ENCODE results near the gene TCF7L2. TPM values are rescaled to one million over a fixed set of nuclear protein-coding genes. Genes with fewer than 3 reads are reported as not detected.

Gene TCF7L2
- total RNA-seq, 3 donors from 2014 or later = 0.76 to 1.9 (median 0.90) TPM

GRCh38 chr10:113038183-113038582, 88.1 kb downstream of the TCF7L2 start:
- DNase-seq (no peak), ATAC-seq (no peak)
- Mint-ChIP-seq H3K36me3 (ENCODE audit: insufficient read depth) (no peaks in the 10 kb centered on the region), H3K9me3 (no peaks in the 10 kb centered on the region), H3K4me1 (ENCODE audit: low read depth) (no peaks in the 10 kb centered on the region), H3K4me3 (no peak overlapping the region), H3K27me3 (ENCODE audit: low read depth) (no peaks in the 10 kb centered on the region)

- no peaks in the 10 kb centered on the region for H3K4me1 Mint-ChIP-seq (ENCODE audit: low read depth)
- H3K4me3 Mint-ChIP-seq = no peak overlapping the region
- H3K9me3 Mint-ChIP-seq = no peaks in the 10 kb centered on the region
- no peak for ATAC-seq
- H3K36me3 Mint-ChIP-seq (ENCODE audit: insufficient read depth) = no peaks in the 10 kb centered on the region
- no peaks in the 10 kb centered on the region for H3K27me3 Mint-ChIP-seq (ENCODE audit: low read depth)
- no peak for DNase-seq
Measured at GRCh38 chr10:113038985-113039384, 88.9 kb downstream of the TCF7L2 start.

DNA sequence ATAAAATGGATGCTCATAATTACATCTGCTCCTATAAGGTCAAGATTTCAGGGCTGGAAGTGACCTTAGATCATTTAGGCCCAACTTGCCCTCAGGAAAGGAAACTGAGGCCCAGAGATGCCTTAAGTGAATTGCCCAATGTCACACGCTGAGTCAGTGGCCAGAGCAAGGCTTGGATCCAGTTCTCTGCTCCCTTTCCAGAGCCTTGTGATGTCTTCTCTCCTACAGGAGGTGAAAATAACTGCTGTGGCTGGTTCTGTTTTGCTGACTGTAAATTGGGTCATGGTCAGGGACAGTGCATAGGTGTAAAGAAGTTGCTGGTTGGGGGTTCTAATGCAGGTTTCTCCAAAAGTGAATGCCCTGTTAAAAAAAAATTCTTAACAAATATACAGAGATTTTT, 91.3 kb downstream of the TCF7L2 start:
- DNase-seq = no peak
- H3K4me3 Mint-ChIP-seq = no peak overlapping the region
- no peaks in the 10 kb centered on the region for H3K36me3 Mint-ChIP-seq (ENCODE audit: insufficient read depth)
- H3K9me3 Mint-ChIP-seq = no peaks in the 10 kb centered on the region
- no peaks in the 10 kb centered on the region for H3K4me1 Mint-ChIP-seq (ENCODE audit: low read depth)
- ATAC-seq = no peak
- H3K27me3 Mint-ChIP-seq (ENCODE audit: low read depth) = no peaks in the 10 kb centered on the region

GRCh38 chr10:113041841-113042750, 92.0 kb downstream of the TCF7L2 start:
- DNase-seq (no peak), ATAC-seq (no peak)
- H3K4me1 Mint-ChIP-seq (ENCODE audit: low read depth) = no peaks in the 10 kb centered on the region
- no peaks in the 10 kb centered on the region for H3K36me3 Mint-ChIP-seq (ENCODE audit: insufficient read depth)
- no peak overlapping the region for H3K4me3 Mint-ChIP-seq
- H3K9me3 Mint-ChIP-seq = no peaks in the 10 kb centered on the region
- H3K27me3 Mint-ChIP-seq (ENCODE audit: low read depth) = no peaks in the 10 kb centered on the region

GRCh38 chr10:113042868-113043267, 92.8 kb downstream of the TCF7L2 start:
- DNase-seq (no peak), ATAC-seq (no peak)
- H3K9me3 Mint-ChIP-seq = no peaks in the 10 kb centered on the region
- no peaks in the 10 kb centered on the region for H3K4me1 Mint-ChIP-seq (ENCODE audit: low read depth)
- no peak overlapping the region for H3K4me3 Mint-ChIP-seq
- no peaks in the 10 kb centered on the region for H3K36me3 Mint-ChIP-seq (ENCODE audit: insufficient read depth)
- H3K27me3 Mint-ChIP-seq (ENCODE audit: low read depth) = peaks cover 3% of the 10 kb centered on the region

GRCh38 chr10:113044016-113044755, 94.1 kb downstream of the TCF7L2 start:
- Mint-ChIP-seq H3K36me3 (ENCODE audit: insufficient read depth) (peaks cover under 1% of the 10 kb centered on the region), H3K9me3 (no peaks in the 10 kb centered on the region), H3K4me1 (ENCODE audit: low read depth) (no peaks in the 10 kb centered on the region), H3K27me3 (ENCODE audit: low read depth) (peaks cover 5% of the 10 kb centered on the region), H3K4me3 (no peak overlapping the region)
- ATAC-seq (no peak), DNase-seq (no peak)

DNA sequence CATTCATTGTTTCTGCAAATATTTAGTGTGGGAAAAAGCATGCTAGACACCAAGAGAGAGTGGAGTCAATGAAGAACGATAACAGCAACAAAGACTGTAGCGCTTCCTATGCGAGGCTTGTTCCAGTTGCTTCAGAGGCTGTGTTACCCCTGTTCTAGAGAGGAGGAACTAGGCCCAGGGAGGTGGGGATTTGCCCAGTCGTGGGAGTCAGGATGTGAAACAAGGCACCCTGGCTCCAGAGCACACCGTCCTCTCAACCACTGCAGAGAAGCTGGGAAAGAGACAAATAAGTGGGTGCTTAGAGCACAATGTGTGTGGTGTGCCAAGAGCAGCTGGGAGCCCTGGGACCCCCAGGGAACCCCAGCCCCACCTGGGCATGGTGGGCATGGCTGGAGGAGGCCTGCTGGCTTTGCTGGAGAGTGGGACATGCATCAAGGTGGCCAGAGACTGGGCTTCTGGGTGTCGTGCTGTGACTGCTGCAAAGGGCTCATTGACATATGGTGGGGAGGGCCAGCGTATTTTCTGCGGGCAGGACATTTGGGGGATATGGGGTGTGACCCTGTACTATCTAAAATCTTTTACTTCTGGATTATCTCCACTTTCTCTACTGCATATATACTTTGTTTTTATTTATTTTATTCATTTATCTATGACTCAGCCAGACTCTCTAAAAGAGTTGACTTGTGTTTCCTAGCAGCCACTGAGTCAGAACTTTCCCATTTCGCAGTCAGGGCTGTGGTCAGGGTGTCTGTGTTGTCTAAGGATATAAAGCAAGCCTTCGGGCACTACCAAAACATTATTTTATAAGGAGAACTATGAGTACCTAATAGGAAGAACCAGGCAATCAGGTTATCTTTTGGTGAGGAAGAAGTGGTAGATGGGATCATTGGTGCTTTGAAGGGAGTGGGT, 95.4 kb downstream of the TCF7L2 start:
- Mint-ChIP-seq H3K9me3 (no peaks in the 10 kb centered on the region), H3K27me3 (ENCODE audit: low read depth) (peaks cover 8% of the 10 kb centered on the region), H3K36me3 (ENCODE audit: insufficient read depth) (peaks cover 3% of the 10 kb centered on the region), H3K4me3 (no peak overlapping the region), H3K4me1 (ENCODE audit: low read depth) (peaks cover 8% of the 10 kb centered on the region)
- no peak for ATAC-seq
- DNase-seq = no peak

- peaks cover 3% of the 10 kb centered on the region for H3K36me3 Mint-ChIP-seq (ENCODE audit: insufficient read depth)
- H3K4me3 Mint-ChIP-seq = no peak overlapping the region
- DNase-seq = no peak
- H3K4me1 Mint-ChIP-seq (ENCODE audit: low read depth) = peaks cover 22% of the 10 kb centered on the region
- no peak for ATAC-seq
- H3K9me3 Mint-ChIP-seq = no peaks in the 10 kb centered on the region
- H3K27me3 Mint-ChIP-seq (ENCODE audit: low read depth) = peaks cover 11% of the 10 kb centered on the region
Measured at GRCh38 chr10:113047151-113047550, 97.1 kb downstream of the TCF7L2 start.

DNA sequence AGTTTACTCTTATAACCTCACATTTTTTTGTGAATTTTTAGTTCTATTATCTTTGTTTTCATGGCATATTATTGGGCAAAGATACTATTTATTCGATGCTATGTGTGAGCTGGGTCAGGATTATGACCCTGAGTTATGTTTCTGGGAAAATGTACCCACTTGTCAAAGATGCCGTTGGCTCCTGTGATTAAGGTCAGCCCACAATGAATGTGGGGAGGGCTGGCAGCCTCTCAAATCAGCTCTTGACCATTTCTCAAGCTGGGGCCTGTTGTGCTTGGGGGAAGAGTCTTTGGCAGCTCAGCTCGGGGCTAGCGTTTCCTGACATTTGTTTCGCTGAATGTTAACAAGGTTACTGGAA, 97.5 kb downstream of the TCF7L2 start:
- no peaks in the 10 kb centered on the region for H3K9me3 Mint-ChIP-seq
- H3K4me3 Mint-ChIP-seq = no peak overlapping the region
- peaks cover 22% of the 10 kb centered on the region for H3K4me1 Mint-ChIP-seq (ENCODE audit: low read depth)
- H3K36me3 Mint-ChIP-seq (ENCODE audit: insufficient read depth) = peaks cover 3% of the 10 kb centered on the region
- DNase-seq (no peak), ATAC-seq (no peak)
- peaks cover 11% of the 10 kb centered on the region for H3K27me3 Mint-ChIP-seq (ENCODE audit: low read depth)

DNA sequence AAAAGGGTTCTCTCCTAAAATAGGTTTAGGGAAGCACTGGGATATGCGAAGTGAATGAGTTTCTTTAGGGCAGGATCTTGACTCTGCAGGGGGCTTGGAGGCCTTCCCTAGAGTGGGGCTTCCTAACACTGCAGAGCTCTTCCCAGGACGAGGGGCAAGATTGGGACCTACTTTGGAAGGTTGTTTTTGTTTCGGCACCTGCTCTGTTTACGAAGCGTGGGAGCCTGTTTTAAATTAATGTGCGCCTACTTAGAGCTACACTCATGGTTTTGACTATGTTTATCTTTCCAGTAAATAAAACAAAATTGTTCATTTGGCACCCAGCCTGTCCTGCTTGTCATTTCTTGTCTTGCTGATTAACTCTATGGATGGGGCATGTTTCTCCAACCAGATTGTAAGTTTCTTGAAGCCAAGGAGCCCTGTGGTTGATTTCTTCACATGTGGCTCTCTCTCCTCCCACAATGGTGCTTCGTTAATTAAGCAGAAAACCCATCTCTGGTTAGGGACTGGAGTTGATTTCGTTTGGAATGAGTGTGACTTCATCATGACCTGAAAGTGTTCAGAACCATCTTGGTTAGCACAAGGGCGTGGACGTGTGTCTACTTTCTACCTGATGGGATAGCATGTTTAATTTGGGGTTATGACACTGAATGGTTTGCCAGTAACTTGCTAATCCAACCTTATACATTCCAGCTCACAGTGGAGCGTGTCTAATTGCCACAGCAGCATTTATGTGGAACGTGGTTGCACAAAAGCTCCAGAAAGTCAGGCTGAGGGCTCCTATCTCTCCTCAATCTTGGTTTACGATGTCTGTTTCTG, 98.1 kb downstream of the TCF7L2 start:
- Mint-ChIP-seq H3K4me1 (ENCODE audit: low read depth) (peaks cover 22% of the 10 kb centered on the region), H3K9me3 (no peaks in the 10 kb centered on the region), H3K36me3 (ENCODE audit: insufficient read depth) (peaks cover 3% of the 10 kb centered on the region), H3K4me3 (no peak overlapping the region), H3K27me3 (ENCODE audit: low read depth) (peaks cover 11% of the 10 kb centered on the region)
- ATAC-seq = no peak
- DNase-seq = no peak

DNA sequence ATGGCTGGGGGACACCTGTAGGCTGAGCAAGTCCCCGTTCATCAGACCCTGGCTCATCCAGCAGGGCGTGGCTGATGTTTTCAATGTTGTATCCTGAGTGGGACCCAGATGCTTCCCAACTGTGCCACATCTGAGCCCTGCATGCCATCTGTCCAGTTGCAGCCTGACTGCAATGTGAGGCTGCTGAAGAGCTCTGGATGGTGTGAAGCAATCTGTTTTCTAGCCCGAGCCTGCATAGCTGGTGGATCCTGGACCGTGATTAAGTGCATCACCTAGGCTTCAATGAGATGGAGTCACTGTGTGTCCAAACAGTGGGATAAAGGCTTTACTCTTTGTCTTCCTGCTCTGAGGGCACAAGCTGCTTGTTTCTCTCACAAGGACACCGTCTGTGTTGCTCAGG, 99.8 kb downstream of the TCF7L2 start:
- Mint-ChIP-seq H3K4me3 (no peak overlapping the region), H3K36me3 (ENCODE audit: insufficient read depth) (peaks cover 3% of the 10 kb centered on the region), H3K9me3 (no peaks in the 10 kb centered on the region), H3K27me3 (ENCODE audit: low read depth) (peaks cover 11% of the 10 kb centered on the region), H3K4me1 (ENCODE audit: low read depth) (peaks cover 22% of the 10 kb centered on the region)
- ATAC-seq = no peak
- DNase-seq = no peak

- no peak overlapping the region for H3K4me3 Mint-ChIP-seq
- no peaks in the 10 kb centered on the region for H3K9me3 Mint-ChIP-seq
- no peak for ATAC-seq
- H3K36me3 Mint-ChIP-seq (ENCODE audit: insufficient read depth) = peaks cover 3% of the 10 kb centered on the region
- H3K27me3 Mint-ChIP-seq (ENCODE audit: low read depth) = peaks cover 11% of the 10 kb centered on the region
- peaks cover 22% of the 10 kb centered on the region for H3K4me1 Mint-ChIP-seq (ENCODE audit: low read depth)
- DNase-seq = no peak
Measured at GRCh38 chr10:113052076-113052830, 102.2 kb downstream of the TCF7L2 start.

- Mint-ChIP-seq H3K4me3 (no peak overlapping the region), H3K27me3 (ENCODE audit: low read depth) (peaks cover 8% of the 10 kb centered on the region), H3K9me3 (no peaks in the 10 kb centered on the region), H3K4me1 (ENCODE audit: low read depth) (peaks cover 22% of the 10 kb centered on the region), H3K36me3 (ENCODE audit: insufficient read depth) (peaks cover 3% of the 10 kb centered on the region)
- ATAC-seq (no peak), DNase-seq (no peak)
Measured at GRCh38 chr10:113053091-113053490, 103.0 kb downstream of the TCF7L2 start.

Data from activated T-cell treated with anti-CD3 and anti-CD28 coated beads, Interleukin-2, amount 50 U/mL, for 4 hours (primary cell).